ENCODE results near the gene APBB2.

Gene APBB2

GRCh38 chr4:41092128-41092527 lies 122.2 kb downstream of the APBB2 start:
- Mint-ChIP-seq H3K27me3 (no peaks in the 10 kb centered on the region), H3K27ac (no peak overlapping the region), H3K4me1 (ENCODE audit: low read depth) (no peaks in the 10 kb centered on the region), H3K4me3 (no peak overlapping the region), H3K9me3 (peaks cover under 1% of the 10 kb centered on the region), H3K36me3 (ENCODE audit: low read depth) (no peaks in the 10 kb centered on the region)
- intact Hi-C loops (cut with micrococcal nuclease): no loop called here

DNA sequence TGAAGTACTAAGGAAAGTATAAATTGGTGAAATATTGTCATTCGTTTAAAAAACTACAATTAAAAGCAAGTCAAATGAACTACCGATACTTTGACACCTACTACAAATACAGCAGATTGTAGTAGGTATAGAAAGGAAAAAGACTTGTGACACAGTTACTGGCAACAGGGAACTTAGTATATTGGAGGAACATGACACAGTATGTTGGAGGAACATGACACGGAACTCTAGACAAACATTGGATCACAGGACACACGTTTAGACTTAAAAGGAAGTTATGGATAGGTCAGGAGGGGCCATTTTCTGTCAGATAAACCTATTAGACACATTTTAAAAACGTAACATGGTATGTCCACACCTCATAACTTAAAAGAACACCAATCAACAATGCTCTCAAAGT lies 132.5 kb downstream of the APBB2 start:
- H3K4me3 Mint-ChIP-seq: no peak overlapping the region
- H3K27ac Mint-ChIP-seq: no peak overlapping the region
- H3K9me3 Mint-ChIP-seq: peaks cover 14% of the 10 kb centered on the region
- intact Hi-C loops (cut with micrococcal nuclease): no loop called here
- H3K4me1 Mint-ChIP-seq (ENCODE audit: low read depth): no peaks in the 10 kb centered on the region
- no peaks in the 10 kb centered on the region for H3K27me3 Mint-ChIP-seq
- no peaks in the 10 kb centered on the region for H3K36me3 Mint-ChIP-seq (ENCODE audit: low read depth)

DNA sequence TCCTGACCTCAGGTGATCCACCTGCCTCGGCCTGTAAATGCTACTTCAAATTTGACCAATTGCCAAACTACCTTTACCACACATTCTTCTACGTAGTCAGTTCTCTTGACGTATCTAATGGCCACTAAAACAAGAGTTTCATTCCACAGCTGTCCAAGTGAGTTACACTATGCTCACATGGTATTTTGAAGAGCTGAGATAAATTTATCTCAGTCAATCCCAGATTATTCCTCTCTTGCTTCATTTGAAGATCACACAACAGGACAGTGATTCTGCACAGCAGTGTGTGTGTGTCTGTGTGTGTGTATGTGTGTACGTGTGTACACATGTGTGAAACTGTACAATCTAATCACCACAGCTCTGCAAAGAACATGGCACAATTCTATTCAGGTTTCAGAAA lies 133.4 kb downstream of the APBB2 start:
- H3K27ac Mint-ChIP-seq: no peak overlapping the region
- H3K9me3 Mint-ChIP-seq: peaks cover 6% of the 10 kb centered on the region
- H3K4me3 Mint-ChIP-seq: no peak overlapping the region
- no peaks in the 10 kb centered on the region for H3K36me3 Mint-ChIP-seq (ENCODE audit: low read depth)
- no peaks in the 10 kb centered on the region for H3K27me3 Mint-ChIP-seq
- no peaks in the 10 kb centered on the region for H3K4me1 Mint-ChIP-seq (ENCODE audit: low read depth)
- intact Hi-C loops (cut with micrococcal nuclease): no loop called here

- Mint-ChIP-seq H3K4me3 (no peak overlapping the region), H3K27ac (no peak overlapping the region), H3K4me1 (ENCODE audit: low read depth) (no peaks in the 10 kb centered on the region), H3K36me3 (ENCODE audit: low read depth) (no peaks in the 10 kb centered on the region), H3K27me3 (no peaks in the 10 kb centered on the region), H3K9me3 (no peaks in the 10 kb centered on the region)
- intact Hi-C loops (cut with micrococcal nuclease): no loop called here
Measured at GRCh38 chr4:41079881-41080560, 134.3 kb downstream of the APBB2 start.

GRCh38 chr4:41077628-41078027 lies 136.7 kb downstream of the APBB2 start:
- no peak overlapping the region for H3K4me3 Mint-ChIP-seq
- intact Hi-C loops (cut with micrococcal nuclease): no loop called here

GRCh38 chr4:41076481-41076880 lies 137.9 kb downstream of the APBB2 start:
- Mint-ChIP-seq H3K36me3 (ENCODE audit: low read depth) (no peaks in the 10 kb centered on the region), H3K4me1 (ENCODE audit: low read depth) (no peaks in the 10 kb centered on the region), H3K9me3 (no peaks in the 10 kb centered on the region), H3K27me3 (no peaks in the 10 kb centered on the region), H3K27ac (no peak overlapping the region), H3K4me3 (no peak overlapping the region)
- intact Hi-C loops (cut with micrococcal nuclease): no loop called here

More at GRCh38 chr4:41077628-41078027, 136.7 kb downstream of the APBB2 start:
- H3K36me3 Mint-ChIP-seq (ENCODE audit: low read depth): no peaks in the 10 kb centered on the region
- H3K9me3 Mint-ChIP-seq: no peaks in the 10 kb centered on the region
- H3K4me1 Mint-ChIP-seq (ENCODE audit: low read depth): no peaks in the 10 kb centered on the region
- no peak overlapping the region for H3K27ac Mint-ChIP-seq
- no peaks in the 10 kb centered on the region for H3K27me3 Mint-ChIP-seq

DNA sequence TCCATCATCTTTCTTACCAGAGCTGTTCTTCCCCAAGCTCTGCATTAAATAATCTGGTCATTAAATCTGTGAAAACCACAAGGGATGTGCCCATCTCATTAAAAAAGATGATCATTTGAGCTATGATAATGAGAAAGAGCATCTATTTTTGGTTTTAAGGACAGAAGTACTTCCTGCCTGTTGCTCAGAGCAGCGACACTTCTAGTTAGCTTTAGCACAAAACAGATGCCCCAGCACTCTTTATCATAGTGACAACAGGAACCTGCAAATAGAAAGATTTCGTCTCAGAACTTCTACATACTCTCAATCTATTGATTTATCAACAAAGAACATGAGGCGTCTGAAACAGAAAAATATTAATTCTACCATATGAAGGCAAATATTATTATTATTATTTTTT lies 140.1 kb downstream of the APBB2 start:
- H3K9me3 Mint-ChIP-seq: no peaks in the 10 kb centered on the region
- intact Hi-C loops (cut with micrococcal nuclease): no loop called here
- no peak overlapping the region for H3K27ac Mint-ChIP-seq
- H3K27me3 Mint-ChIP-seq: no peaks in the 10 kb centered on the region
- H3K36me3 Mint-ChIP-seq (ENCODE audit: low read depth): no peaks in the 10 kb centered on the region
- H3K4me1 Mint-ChIP-seq (ENCODE audit: low read depth): no peaks in the 10 kb centered on the region
- H3K4me3 Mint-ChIP-seq: no peak overlapping the region

DNA sequence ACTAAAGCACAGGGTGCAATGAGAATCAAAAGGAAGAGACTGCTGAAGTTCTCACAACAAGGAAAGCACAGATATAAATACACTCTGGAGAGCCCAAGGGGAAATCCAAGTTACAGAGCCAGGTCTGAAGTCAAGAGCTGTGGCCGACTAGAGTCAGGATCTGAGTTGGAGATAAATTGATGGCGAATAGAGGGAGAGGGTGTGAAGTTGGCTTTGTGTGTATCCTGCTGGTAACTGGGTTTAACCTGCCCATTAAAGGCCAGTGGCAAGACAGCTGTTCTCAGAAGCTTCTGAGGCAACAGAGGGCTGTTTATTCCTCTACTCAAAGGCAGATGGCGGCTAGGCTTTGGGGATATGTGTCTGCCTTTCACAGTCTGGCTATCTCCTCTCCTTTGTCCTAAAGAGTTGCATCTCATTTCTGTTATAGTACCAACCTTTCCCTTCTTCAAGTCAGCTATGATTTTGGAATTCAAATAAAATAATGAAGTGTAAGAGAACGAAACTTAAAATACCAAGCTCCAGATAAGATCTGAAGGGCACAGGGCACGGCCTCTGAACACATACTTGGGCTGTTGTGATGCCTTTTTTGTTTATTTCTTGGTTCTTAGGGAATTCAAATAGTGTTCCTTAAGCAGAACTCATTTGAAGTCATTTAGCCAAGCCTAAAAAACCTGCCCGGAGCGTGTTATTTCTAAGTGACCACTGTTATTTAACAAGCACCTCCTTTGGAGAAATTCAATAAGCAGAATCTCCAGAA lies 142.1 kb downstream of the APBB2 start:
- H3K9me3 Mint-ChIP-seq: no peaks in the 10 kb centered on the region
- intact Hi-C loops (cut with micrococcal nuclease): no loop called here
- no peaks in the 10 kb centered on the region for H3K27me3 Mint-ChIP-seq
- H3K27ac Mint-ChIP-seq: no peak overlapping the region
- H3K36me3 Mint-ChIP-seq (ENCODE audit: low read depth): no peaks in the 10 kb centered on the region
- no peak overlapping the region for H3K4me3 Mint-ChIP-seq
- H3K4me1 Mint-ChIP-seq (ENCODE audit: low read depth): no peaks in the 10 kb centered on the region

- intact Hi-C loops (cut with micrococcal nuclease): no loop called here
- Mint-ChIP-seq H3K4me1 (ENCODE audit: low read depth) (no peaks in the 10 kb centered on the region), H3K27ac (no peak overlapping the region), H3K9me3 (no peaks in the 10 kb centered on the region), H3K4me3 (no peak overlapping the region), H3K36me3 (ENCODE audit: low read depth) (no peaks in the 10 kb centered on the region), H3K27me3 (no peaks in the 10 kb centered on the region)
Measured at GRCh38 chr4:41070516-41071281, 143.6 kb downstream of the APBB2 start.

DNA sequence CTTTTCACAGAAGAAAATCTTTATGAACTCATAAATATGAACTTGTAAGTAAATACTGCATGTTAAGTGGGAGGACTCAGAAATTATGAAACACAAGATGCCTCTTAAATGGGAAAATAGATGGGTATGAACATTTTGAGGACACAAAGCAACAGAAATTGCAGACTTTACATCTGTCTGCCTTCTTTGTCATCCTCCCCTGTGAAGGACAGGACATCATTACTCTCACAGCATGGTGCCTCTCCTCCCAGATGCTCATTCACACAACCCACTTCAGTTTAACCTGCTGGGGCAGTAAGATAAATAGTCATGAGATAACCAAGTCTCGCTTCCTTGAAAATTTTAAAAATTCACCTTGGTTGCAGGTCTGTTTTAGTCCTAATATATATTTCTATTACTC lies 144.5 kb downstream of the APBB2 start:
- Mint-ChIP-seq H3K4me3 (no peak overlapping the region), H3K27me3 (no peaks in the 10 kb centered on the region), H3K27ac (no peak overlapping the region), H3K36me3 (ENCODE audit: low read depth) (no peaks in the 10 kb centered on the region), H3K4me1 (ENCODE audit: low read depth) (no peaks in the 10 kb centered on the region), H3K9me3 (no peaks in the 10 kb centered on the region)
- intact Hi-C loops (cut with micrococcal nuclease): no loop called here

- intact Hi-C loops (cut with micrococcal nuclease): no loop called here
- H3K9me3 Mint-ChIP-seq: no peaks in the 10 kb centered on the region
- no peaks in the 10 kb centered on the region for H3K36me3 Mint-ChIP-seq (ENCODE audit: low read depth)
- H3K27ac Mint-ChIP-seq: no peak overlapping the region
- no peak overlapping the region for H3K4me3 Mint-ChIP-seq
- H3K27me3 Mint-ChIP-seq: no peaks in the 10 kb centered on the region
- no peaks in the 10 kb centered on the region for H3K4me1 Mint-ChIP-seq (ENCODE audit: low read depth)
Measured at GRCh38 chr4:41069257-41069656, 145.1 kb downstream of the APBB2 start.

- intact Hi-C loops (cut with micrococcal nuclease): no loop called here
- H3K9me3 Mint-ChIP-seq: no peaks in the 10 kb centered on the region
- no peaks in the 10 kb centered on the region for H3K27me3 Mint-ChIP-seq
- no peak overlapping the region for H3K4me3 Mint-ChIP-seq
- H3K27ac Mint-ChIP-seq: no peak overlapping the region
- H3K36me3 Mint-ChIP-seq (ENCODE audit: low read depth): no peaks in the 10 kb centered on the region
- no peaks in the 10 kb centered on the region for H3K4me1 Mint-ChIP-seq (ENCODE audit: low read depth)
Measured at GRCh38 chr4:41067369-41067768, 147.0 kb downstream of the APBB2 start.

DNA sequence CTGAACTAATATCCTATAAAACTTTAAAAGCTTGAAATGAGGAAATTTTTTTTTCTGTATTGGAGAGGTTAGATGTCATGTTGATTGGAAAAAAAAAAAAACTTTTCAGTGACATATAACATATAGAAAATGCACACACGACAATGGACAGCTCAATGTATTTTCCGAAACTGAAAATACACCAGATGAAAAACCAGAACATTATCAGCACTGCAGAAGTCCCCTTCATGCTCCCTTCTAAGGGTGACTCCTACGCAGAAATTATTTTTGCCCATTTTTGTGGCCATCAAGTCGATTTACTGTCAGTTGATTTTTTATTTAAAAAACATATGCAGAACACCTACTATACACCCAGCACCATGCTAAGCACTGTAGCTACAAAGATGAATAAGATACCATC lies 148.3 kb downstream of the APBB2 start:
- H3K4me1 Mint-ChIP-seq (ENCODE audit: low read depth): no peaks in the 10 kb centered on the region
- no peak overlapping the region for H3K27ac Mint-ChIP-seq
- no peaks in the 10 kb centered on the region for H3K27me3 Mint-ChIP-seq
- H3K4me3 Mint-ChIP-seq: no peak overlapping the region
- no peaks in the 10 kb centered on the region for H3K36me3 Mint-ChIP-seq (ENCODE audit: low read depth)
- intact Hi-C loops (cut with micrococcal nuclease): no loop called here
- H3K9me3 Mint-ChIP-seq: no peaks in the 10 kb centered on the region

GRCh38 chr4:41065434-41066006 lies 148.8 kb downstream of the APBB2 start:
- Mint-ChIP-seq H3K4me1 (ENCODE audit: low read depth) (no peaks in the 10 kb centered on the region), H3K9me3 (no peaks in the 10 kb centered on the region), H3K27me3 (no peaks in the 10 kb centered on the region), H3K27ac (no peak overlapping the region), H3K36me3 (ENCODE audit: low read depth) (no peaks in the 10 kb centered on the region), H3K4me3 (no peak overlapping the region)
- intact Hi-C loops (cut with micrococcal nuclease): no loop called here
